Measurements from ENCODE around the gene MYO16. TPM values are rescaled to one million over a fixed set of nuclear protein-coding genes. Genes with fewer than 3 reads are reported as not detected.

Gene MYO16
- total RNA-seq, 4 donors from 2014 or later = 0.54 to 3.8 (median 1.5) TPM

DNA sequence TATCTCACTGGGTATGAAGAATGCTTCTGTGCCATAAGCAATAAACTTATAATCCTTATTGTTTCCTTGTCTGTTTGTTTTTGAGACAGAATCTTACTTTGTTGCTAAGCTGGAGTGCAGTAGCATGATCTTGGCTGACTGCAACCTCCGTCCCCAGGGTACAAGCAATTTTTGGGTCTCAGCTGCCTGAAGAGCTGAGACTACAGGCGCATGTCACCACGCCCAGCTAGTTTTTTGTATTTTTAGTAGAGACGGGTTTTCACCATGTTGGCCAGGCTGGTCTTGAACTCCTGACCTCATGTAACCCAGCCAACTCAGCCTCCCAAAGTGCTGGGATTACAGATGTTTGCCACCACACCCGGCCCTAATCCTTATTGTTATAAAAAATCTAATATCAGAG, 112.5 kb downstream of the MYO16 start:
- WGBS, 2 donors (ENCODE audit: low coverage in 1 of 2) = 61 to 68% methylated on average over 4 to 5 of the region's 5 CpGs
- Histone ChIP-seq H3K27me3 (no peaks in the 10 kb centered on the region), H3K27ac (no peak overlapping the region), H3K36me3 (no peaks in the 10 kb centered on the region), H3K9me3 (peaks cover 0 to 22% (median 0%) of the 10 kb centered on the region in 3 donors), H3K4me1 (no peaks in the 10 kb centered on the region), H3K4me3 (no peak overlapping the region)
- TF ChIP-seq, protein P1, sequence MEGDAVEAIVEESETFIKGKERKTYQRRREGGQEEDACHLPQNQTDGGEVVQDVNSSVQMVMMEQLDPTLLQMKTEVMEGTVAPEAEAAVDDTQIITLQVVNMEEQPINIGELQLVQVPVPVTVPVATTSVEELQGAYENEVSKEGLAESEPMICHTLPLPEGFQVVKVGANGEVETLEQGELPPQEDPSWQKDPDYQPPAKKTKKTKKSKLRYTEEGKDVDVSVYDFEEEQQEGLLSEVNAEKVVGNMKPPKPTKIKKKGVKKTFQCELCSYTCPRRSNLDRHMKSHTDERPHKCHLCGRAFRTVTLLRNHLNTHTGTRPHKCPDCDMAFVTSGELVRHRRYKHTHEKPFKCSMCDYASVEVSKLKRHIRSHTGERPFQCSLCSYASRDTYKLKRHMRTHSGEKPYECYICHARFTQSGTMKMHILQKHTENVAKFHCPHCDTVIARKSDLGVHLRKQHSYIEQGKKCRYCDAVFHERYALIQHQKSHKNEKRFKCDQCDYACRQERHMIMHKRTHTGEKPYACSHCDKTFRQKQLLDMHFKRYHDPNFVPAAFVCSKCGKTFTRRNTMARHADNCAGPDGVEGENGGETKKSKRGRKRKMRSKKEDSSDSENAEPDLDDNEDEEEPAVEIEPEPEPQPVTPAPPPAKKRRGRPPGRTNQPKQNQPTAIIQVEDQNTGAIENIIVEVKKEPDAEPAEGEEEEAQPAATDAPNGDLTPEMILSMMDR (IDR thresholded peaks at IDR 0.05) = no peak
- TF ChIP-seq POLR2AphosphoS5 (IDR thresholded peaks at IDR 0.05) = no peak
- no peak for TF ChIP-seq EP300 (IDR thresholded peaks at IDR 0.05)
- no peak for TF ChIP-seq POLR2A (IDR thresholded peaks at IDR 0.05)
- no peak for ATAC-seq

DNA sequence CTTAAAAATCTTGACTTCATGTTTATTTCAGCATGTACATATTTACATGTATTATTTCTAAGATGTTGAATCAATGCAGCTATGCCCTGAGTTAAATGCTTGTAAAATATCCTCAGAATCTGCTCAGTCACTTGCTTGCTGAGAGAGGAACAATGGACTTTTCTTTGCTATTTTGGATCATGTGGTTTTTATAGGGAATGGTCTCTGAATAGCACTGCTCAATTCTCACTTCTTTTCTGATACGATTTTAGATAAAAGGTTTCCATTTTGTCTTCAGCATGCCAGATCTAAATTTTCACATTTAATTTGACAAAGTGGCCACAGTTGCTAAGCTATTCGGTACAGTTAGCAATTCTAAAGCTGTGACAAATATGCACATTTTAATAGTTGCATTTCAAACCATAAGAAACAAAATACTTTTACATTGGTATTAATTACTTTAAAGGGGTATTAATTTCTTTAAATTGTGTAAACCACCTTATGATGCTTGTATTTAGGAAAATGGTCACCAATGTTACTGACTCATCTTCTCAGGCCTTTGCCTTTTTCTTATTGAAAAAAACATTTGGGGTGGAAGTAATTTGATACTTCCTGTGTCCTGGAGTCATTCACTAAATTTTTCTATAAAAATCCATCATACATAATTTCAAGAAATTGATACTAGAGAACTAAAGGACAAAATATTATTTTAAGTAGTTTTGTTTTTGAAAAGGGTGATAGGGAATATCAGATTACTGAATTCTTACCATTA, 113.5 kb downstream of the MYO16 start:
- WGBS, 2 donors (ENCODE audit: low coverage in 1 of 2) = 44 to 77% methylated on average over 2 of the region's 2 CpGs

DNA sequence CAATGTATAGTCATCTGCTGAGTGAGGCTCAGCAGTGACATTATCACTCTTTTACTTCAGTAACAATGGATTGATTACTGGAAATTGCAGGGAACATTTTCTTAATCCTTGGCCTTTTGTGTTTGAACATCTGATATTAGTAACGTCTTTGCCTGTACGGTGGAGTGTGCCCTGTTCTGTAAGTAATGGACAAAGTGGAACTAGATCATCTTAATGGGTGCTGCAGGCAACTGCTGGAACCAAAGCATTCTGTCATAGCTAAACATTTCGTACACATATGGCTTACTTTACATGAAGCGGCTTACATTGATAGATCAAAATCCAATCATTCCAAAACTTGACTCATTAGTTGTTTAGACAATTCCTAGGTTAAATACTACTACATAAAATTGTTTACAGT, 114.1 kb downstream of the MYO16 start:
- TF ChIP-seq, protein P1 (IDR thresholded peaks at IDR 0.05) = no peak
- no peak for TF ChIP-seq POLR2AphosphoS5 (IDR thresholded peaks at IDR 0.05)
- no peak for TF ChIP-seq EP300 (IDR thresholded peaks at IDR 0.05)
- ATAC-seq = no peak
- Histone ChIP-seq H3K9me3 (peaks cover 0 to 24% (median 0%) of the 10 kb centered on the region in 3 donors), H3K36me3 (no peaks in the 10 kb centered on the region), H3K4me3 (no peak overlapping the region), H3K27ac (no peak overlapping the region), H3K27me3 (no peaks in the 10 kb centered on the region), H3K4me1 (no peaks in the 10 kb centered on the region)
- 53 to 74% methylated on average over 4 of the region's 4 CpGs for WGBS, 2 donors (ENCODE audit: low coverage in 1 of 2)

More for the DNA sequence above, 113.5 kb downstream of the MYO16 start:
- Histone ChIP-seq H3K27me3 (no peaks in the 10 kb centered on the region), H3K4me3 (no peak overlapping the region), H3K9me3 (peaks cover 0 to 24% (median 0%) of the 10 kb centered on the region in 3 donors), H3K36me3 (no peaks in the 10 kb centered on the region), H3K4me1 (no peaks in the 10 kb centered on the region), H3K27ac (no peak overlapping the region)
- no peak for ATAC-seq
- TF ChIP-seq, protein P1 (IDR thresholded peaks at IDR 0.05) = no peak
- TF ChIP-seq EP300 (IDR thresholded peaks at IDR 0.05) = no peak
- no peak for TF ChIP-seq POLR2A (IDR thresholded peaks at IDR 0.05)
- no peak for TF ChIP-seq POLR2AphosphoS5 (IDR thresholded peaks at IDR 0.05)

DNA sequence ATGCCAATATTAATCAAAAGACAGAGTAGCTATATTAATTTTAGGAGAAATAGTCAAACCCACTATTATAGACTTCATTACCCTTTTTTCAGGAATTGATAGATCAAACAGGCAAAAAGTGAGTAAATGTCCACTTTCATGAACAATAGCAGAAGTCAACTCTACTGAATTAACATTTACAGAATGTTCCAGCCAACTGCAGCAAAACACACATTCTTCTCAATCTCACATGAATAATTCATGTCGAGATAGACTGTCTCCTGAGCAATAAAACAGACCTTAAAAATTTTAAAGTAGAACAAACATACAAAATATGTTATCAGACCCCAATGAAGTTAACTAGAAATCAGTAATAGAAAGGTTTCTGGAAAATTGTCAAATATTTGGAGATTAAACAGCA, 118.4 kb downstream of the MYO16 start:
- WGBS, 2 donors (ENCODE audit: low coverage in 1 of 2) = 44 to 75% methylated on average over 1 of the region's 1 CpG
- no peak for ATAC-seq
- Histone ChIP-seq H3K4me1 (no peaks in the 10 kb centered on the region), H3K27ac (no peak overlapping the region), H3K36me3 (no peaks in the 10 kb centered on the region), H3K9me3 (peaks cover 0 to 7% (median 0%) of the 10 kb centered on the region in 3 donors), H3K4me3 (no peak overlapping the region), H3K27me3 (no peaks in the 10 kb centered on the region)
- TF ChIP-seq EP300 (IDR thresholded peaks at IDR 0.05) (no peak), POLR2A (IDR thresholded peaks at IDR 0.05) (no peak), POLR2AphosphoS5 (IDR thresholded peaks at IDR 0.05) (no peak)
- TF ChIP-seq, protein P1 (IDR thresholded peaks at IDR 0.05) = no peak

DNA sequence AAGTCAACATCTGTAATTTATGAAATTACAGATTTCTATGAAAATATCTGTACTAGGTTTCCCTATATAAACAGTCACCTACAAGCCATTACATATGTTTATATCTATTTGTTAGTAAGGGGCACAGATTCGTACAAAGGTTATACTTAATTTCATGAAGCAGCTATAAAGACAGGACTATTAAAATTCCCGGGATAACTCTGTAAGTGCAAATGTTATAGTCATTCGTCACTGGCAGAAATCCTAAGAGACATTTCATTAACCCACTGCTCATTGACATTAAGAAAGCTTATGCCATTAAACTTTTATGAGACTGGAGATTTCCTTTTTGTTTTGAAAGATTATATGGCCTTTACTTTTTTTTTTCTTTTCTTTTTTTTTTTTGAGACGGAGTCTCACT, 122.9 kb downstream of the MYO16 start:
- H3K4me1 ChIP-seq = no peaks in the 10 kb centered on the region
- no peaks in the 10 kb centered on the region for H3K36me3 ChIP-seq
- no peaks in the 10 kb centered on the region for H3K27me3 ChIP-seq
- ATAC-seq = no peak
- TF ChIP-seq POLR2AphosphoS5 (IDR thresholded peaks at IDR 0.05) = no peak
- WGBS, 2 donors (ENCODE audit: low coverage in 1 of 2) = 30 to 44% methylated on average over 4 of the region's 4 CpGs
- no peak overlapping the region for H3K27ac ChIP-seq
- H3K4me3 ChIP-seq = no peak overlapping the region
- H3K9me3 ChIP-seq = no peaks in the 10 kb centered on the region

Measured in gastroesophageal sphincter (tissue), 4 donors.